LNCAP (cell line): ENCODE data around the gene RPS19BP1.

Experiments used
- TF ChIP-seq, protein P1 (sequence below): fragments of 450-650 bp; IDR thresholded peaks from 2 replicates; pipeline ENCODE4 v1.5.1; 2017; ENCODE audit warnings: mild to moderate bottlenecking

RPS19BP1 gene

DNA sequence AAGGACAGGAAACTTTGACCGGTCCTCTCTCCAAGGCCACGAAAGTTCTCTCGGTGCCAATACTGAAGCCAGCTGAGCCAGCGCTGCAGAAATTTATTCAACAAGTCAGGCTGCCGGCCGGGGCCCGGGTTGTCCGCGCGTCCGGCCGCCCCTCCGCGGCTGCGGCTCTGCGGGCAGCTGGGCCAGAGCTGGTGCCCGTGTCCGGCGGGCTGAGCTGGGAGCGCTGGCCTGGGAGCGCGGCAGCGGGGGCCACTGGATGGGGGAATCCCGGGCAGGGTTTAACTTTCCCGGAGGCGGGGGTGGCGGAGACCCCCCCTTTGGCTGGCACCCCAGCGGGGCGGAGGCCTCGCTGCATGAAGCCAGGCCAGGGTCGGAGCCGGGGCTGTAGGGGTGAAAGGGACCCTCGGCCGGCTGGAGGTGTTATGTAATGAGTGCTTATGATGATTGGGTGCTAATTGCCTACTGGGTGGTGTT is 25.7 kb upstream of the RPS19BP1 start:
- TF ChIP-seq, protein P1, sequence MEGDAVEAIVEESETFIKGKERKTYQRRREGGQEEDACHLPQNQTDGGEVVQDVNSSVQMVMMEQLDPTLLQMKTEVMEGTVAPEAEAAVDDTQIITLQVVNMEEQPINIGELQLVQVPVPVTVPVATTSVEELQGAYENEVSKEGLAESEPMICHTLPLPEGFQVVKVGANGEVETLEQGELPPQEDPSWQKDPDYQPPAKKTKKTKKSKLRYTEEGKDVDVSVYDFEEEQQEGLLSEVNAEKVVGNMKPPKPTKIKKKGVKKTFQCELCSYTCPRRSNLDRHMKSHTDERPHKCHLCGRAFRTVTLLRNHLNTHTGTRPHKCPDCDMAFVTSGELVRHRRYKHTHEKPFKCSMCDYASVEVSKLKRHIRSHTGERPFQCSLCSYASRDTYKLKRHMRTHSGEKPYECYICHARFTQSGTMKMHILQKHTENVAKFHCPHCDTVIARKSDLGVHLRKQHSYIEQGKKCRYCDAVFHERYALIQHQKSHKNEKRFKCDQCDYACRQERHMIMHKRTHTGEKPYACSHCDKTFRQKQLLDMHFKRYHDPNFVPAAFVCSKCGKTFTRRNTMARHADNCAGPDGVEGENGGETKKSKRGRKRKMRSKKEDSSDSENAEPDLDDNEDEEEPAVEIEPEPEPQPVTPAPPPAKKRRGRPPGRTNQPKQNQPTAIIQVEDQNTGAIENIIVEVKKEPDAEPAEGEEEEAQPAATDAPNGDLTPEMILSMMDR = no peak

DNA sequence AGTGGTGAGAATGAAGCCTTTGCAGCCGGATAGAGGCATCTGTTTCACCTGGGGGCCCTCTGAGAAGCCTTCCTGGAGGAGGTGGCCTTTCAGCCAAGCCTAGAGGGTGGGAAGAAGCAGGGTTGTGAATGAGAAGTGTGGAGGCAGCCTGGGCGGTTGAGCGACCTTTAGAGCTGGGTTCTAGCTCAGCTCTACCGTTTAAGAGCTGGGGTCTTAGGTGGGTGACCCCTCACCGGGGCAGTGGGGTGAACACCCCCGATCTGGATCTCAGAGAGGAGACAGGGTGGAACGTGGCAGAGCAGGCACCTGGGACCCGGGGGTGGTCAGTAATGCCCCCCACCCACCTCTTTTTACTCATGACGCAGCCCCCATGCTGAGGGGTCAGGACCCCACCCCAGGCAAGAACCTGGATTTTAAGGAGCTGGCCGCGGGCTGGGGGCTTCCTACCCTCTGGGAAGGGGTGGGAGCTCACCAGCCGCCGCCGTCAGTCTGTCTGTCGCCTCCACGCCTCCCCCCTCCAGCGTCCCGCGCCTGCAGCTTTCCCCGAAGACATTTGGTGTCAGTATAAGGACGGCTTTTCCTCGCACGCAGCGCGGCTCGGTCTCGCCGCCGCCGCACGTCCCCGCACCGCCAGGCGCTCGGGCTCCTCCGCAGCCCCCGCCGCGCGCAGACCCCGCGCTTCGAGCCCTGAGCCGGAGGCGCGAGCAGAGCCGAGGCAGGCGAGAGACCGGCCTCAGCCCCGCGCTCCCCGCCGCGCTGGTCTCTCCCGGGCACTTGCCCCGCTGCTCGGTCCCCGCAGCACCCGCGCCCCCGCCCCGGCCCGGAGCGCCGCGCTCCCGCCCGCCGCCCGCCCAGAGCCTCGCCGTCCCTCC is 24.7 kb upstream of the RPS19BP1 start:
- TF ChIP-seq, protein P1 = peak; percentile 40

DNA sequence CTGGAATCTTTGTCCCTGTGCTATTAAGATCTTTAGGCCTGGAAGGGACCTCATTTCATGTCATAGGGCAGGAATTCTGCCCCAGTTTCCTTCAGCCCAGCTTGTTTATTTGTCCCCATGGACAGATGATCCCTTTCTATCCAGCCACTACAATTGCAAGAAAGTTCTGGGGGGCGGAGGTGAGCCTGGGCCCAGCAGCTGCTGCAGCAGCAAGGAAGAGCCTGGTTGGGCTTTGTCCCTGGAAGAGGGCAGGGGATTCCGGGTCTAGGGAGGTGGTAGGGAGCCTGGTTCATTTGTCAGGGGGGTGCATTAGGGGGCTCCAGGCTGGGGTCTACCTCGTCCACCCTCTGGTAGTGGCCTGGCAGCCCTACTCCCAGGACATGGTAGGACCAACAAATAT is 21.6 kb upstream of the RPS19BP1 start:
- TF ChIP-seq, protein P1 = no peak

DNA sequence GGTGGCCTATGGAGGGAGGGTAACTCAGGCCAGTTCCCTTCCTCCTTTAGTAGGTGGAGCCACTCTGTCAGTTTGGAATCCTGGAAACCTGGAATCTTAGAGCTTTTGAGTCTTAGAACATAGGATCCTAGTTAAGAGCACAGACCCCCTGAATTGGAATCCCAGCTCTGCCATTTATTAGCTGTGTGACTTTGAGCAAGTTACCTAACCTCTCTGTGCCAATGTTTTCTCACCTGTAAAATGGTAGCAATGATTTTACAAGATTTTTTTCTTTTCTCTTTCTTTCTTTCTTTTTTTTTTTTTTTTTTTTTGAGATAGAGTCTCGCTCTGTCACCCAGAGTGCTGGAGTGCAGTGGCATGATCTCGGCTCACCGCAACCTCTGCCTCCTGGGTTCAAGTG is 20.9 kb upstream of the RPS19BP1 start:
- TF ChIP-seq, protein P1 = no peak

DNA sequence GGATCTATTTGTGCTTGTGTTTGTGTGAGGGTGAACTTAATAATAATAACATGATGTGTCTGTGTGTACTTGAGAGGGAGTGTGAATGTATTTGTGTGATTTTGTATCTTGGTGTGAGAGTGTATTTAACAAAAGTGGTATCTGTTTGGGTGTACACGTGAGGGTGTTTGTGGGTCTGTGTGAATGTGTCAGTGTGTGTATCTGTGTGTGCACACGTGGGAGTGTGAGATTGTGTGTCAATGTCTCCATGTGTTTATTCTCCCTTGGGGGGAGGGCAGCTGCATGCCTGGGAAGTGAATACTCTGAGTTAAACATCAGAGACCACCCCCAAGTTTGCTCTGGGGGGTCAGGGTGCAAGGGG is 15.0 kb upstream of the RPS19BP1 start:
- TF ChIP-seq, protein P1 = no peak

DNA sequence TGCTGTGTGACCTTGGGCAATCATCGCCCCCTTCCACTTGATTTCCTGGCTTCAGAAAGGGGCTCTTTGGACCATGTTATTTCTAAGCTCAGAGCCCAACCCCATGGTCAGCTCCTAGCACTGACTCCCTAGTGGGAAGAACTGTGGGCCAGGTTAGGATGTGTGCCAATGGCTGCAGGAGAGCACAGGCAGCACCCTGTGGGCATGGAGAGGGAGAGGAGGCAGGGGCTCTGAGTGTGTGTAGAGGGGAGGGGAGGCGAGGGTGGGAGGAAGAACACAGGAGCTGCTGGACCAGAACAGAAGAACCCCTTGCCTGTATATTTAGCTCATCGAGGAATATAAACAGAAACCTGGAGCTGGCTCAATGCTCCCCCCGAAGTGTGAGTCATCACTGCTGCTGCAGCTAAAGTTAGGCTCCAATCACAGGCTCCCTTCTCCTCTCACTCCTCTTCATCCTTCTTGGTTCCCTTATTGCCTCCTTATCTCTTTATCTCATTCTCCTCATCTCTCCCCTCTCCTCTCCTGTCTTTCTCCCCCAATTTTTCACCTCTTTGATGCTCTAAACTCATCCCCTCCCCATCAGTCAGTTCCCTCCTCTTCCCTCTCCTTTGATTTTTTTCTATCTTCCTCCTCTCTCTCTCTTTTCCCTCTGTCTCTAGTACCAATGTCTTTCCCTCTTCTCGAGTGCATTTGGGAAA is 14.5 kb upstream of the RPS19BP1 start:
- TF ChIP-seq, protein P1 = no peak

DNA sequence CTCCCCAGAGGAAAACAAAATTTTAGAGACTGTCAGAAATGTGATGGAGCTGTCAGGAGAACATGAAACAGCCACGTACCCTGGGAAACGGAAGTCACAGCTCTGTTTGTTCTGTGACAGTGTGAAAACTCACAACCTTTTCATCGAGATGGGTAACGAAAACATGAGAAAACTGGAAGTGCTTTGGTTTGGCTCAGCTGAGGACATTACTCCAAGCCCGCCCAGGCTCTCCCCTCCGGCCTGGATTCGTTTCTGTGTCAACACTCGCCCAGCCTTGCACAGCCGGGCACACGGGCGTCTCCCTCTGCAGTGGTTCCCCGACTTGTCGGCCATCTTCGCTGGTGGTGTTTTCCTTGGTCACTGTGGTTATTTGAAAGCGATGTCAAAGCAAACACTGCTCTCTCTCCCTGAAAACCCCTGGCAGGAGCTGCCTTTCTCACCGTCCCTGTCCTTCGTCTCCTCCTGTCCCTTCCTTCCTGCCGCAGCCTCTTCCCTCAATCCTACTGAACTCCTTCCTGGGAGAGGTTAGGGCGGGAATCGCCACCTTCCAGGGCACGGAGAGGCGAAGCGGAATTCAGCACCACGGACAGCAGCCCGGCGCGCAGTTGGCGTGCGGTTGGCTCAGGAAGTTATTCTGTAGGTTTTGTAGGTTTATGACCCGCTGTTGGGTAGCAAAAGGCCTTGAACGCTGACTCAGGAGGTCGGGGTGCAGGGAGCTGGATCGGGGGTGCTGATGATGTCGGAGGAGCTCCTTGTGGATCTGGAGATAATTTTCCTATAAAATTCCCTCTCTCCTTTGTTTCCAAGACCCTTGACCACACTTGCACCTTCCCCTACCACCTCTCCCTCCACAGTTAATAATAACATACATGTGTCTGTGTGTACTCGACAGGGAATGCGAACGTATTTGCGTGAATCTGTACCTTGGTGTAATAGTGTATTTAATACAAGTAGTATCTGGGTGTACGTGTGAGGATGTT is 13.1 kb upstream of the RPS19BP1 start:
- TF ChIP-seq, protein P1 = no peak
